GM12878 (cell line): Measurements from ENCODE around the gene GLIPR2. TPM values are rescaled to one million over a fixed set of nuclear protein-coding genes. Genes with fewer than 3 reads are reported as not detected.

ENCODE experiments used
- BACH1 ChIP-seq: fragments of 450-650 bp; IDR thresholded peaks from 2 replicates; pipeline ENCODE4 v1.6.1; 2017; ENCODE audit warnings: mild to moderate bottlenecking, borderline replicate concordance
- CEBPB ChIP-seq, 2 experiments: fragments of 150-350 bp in 1 of 2; IDR thresholded peaks; 2 replicates each; pipeline ENCODE4 v1.6.1; 2012 to 2014; ENCODE audit warnings: low read depth in 2 of 2, low read length in 2 of 2, borderline replicate concordance in 1 of 2, inconsistent platforms in 1 of 2
- E2F8 ChIP-seq: fragments of 450-650 bp; IDR thresholded peaks from 2 replicates; pipeline ENCODE4 v1.6.1; 2018; ENCODE audit warnings: mild to moderate bottlenecking, low read depth, moderate library complexity; ENCODE audit not compliant: partially characterized antibody
- GATAD2B ChIP-seq: fragments of 450-650 bp; conservative IDR thresholded peaks from 2 replicates; pipeline ENCODE4 v1.6.1; 2017; ENCODE audit warnings: low read depth, mild to moderate bottlenecking, moderate library complexity
- MEF2B ChIP-seq: fragments of 450-650 bp; IDR thresholded peaks from 2 replicates; pipeline ENCODE4 v1.6.1; 2018; ENCODE audit warnings: mild to moderate bottlenecking, moderate library complexity; ENCODE audit not compliant: partially characterized antibody, poor library complexity, severe bottlenecking
- MLLT1 ChIP-seq: fragments of 450-650 bp; IDR thresholded peaks from 2 replicates; pipeline ENCODE4 v1.6.1; 2016; ENCODE audit warnings: mild to moderate bottlenecking
- POLR2AphosphoS2 ChIP-seq: IDR thresholded peaks from 2 replicates; pipeline ENCODE4 v1.6.1; 2011; ENCODE audit warnings: low read depth, mild to moderate bottlenecking, low read length, improper control_type of control experiment, moderate library complexity
- RB1 ChIP-seq: fragments of 450-650 bp; formaldehyde crosslinking; IDR thresholded peaks from 2 replicates; pipeline ENCODE4 v1.6.1; 2017; ENCODE audit warnings: mild to moderate bottlenecking, borderline replicate concordance
- SIX5 ChIP-seq: IDR thresholded peaks from 2 replicates; pipeline ENCODE4 v1.6.1; 2011; ENCODE audit warnings: mild to moderate bottlenecking, low read depth, low read length, moderate library complexity; ENCODE audit not compliant: severe bottlenecking
- SREBF2 ChIP-seq: IDR thresholded peaks from 2 replicates; pipeline ENCODE4 v1.6.1; 2012; ENCODE audit warnings: mild to moderate bottlenecking, low read length
- STAT1 ChIP-seq: fragments of 450-650 bp; conservative IDR thresholded peaks from 2 replicates; pipeline ENCODE4 v1.6.1; 2014; ENCODE audit warnings: antibody characterized with exemption, mild to moderate bottlenecking
- TCF7 ChIP-seq: IDR thresholded peaks from 2 replicates; pipeline ENCODE4 v1.6.1; 2014; ENCODE audit warnings: antibody characterized with exemption, borderline replicate concordance
- ZNF592 ChIP-seq: fragments of 450-650 bp; IDR thresholded peaks from 2 replicates; pipeline ENCODE4 v1.6.1; 2017; ENCODE audit warnings: mild to moderate bottlenecking, moderate library complexity
- polyA plus RNA-seq, 11 experiments: library from polyadenylated mRNA; depleted of rRNA in 4 of 11; unstranded in 6 of 11; stranded (reverse) in 5 of 11; fragments of >200 nt; fragmentation: Nextera tagmentation in 4 of 11; fragmentation: Illumina TruSeq in 1 of 11; extraction: Ambion mirVana in 4 of 11; extraction: Trizol in 1 of 11; gene quantifications; 1 replicate in 1 of 11; 2 replicates in 10 of 11; pipeline versions ENCODE4 v1.2.1 to v1.2.3, GENCODE V29; 2011 to 2016; ENCODE audit warnings: inconsistent platforms in 2 of 11, missing spikeins in 2 of 11, low read depth in 1 of 11
- total RNA-seq, 4 experiments: library from RNA; depleted of rRNA in 3 of 4; stranded (reverse); fragments of >200 nt in 3 of 4; fragmentation: Illumina TruSeq in 1 of 4; extraction: Trizol in 1 of 4; gene quantifications; 2 replicates each; pipeline versions ENCODE4 v1.2.1 to v1.2.3, GENCODE V29; 2013 to 2021
- TF ChIP-seq, protein P1 (sequence below): fragments of 150-350 bp; IDR thresholded peaks from 2 replicates; pipeline ENCODE4 v1.6.1; 2014; ENCODE audit warnings: mild to moderate bottlenecking, low read depth, low read length
- TF ChIP-seq, protein P2 (sequence below): fragments of 450-650 bp; IDR thresholded peaks from 2 replicates; pipeline ENCODE4 v1.6.1; 2017; ENCODE audit warnings: mild to moderate bottlenecking, low read depth, inconsistent platforms; ENCODE audit not compliant: poor library complexity, severe bottlenecking

Gene GLIPR2
- total and polyA plus RNA-seq, 10 of the 15 experiments (the other 5 are each of a cell fraction or from before 2014, with no cell fraction given): 0.41 to 3.5 (median 2.2) TPM

GRCh38 chr9:36190388-36191289 lies 54.1 kb downstream of the GLIPR2 start, which contains the start of gene CLTA (continued):
- TF ChIP-seq ZNF592 (no peak), RB1 (peak; percentile 70; the same call in 1 of the 2 replicates), SIX5 (no peak), MEF2B (no peak), E2F8 (peak; percentile 34), STAT1 (no peak), BACH1 (no peak; the same call in none of the 2 replicates), SREBF2 (no peak), POLR2AphosphoS2 (peak; percentile 96), GATAD2B (peak; percentile 55), CEBPB (IDR thresholded peaks at IDR 0.05; ENCODE audit: borderline replicate concordance in 1 of 2, low read depth in 2 of 2, low read length in 2 of 2) (no peak), MLLT1 (peak; percentile 61; the same call in 1 of the 2 replicates), TCF7 (no peak)
- TF ChIP-seq, protein P1, sequence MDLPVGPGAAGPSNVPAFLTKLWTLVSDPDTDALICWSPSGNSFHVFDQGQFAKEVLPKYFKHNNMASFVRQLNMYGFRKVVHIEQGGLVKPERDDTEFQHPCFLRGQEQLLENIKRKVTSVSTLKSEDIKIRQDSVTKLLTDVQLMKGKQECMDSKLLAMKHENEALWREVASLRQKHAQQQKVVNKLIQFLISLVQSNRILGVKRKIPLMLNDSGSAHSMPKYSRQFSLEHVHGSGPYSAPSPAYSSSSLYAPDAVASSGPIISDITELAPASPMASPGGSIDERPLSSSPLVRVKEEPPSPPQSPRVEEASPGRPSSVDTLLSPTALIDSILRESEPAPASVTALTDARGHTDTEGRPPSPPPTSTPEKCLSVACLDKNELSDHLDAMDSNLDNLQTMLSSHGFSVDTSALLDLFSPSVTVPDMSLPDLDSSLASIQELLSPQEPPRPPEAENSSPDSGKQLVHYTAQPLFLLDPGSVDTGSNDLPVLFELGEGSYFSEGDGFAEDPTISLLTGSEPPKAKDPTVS: no peak
- TF ChIP-seq, protein P2, sequence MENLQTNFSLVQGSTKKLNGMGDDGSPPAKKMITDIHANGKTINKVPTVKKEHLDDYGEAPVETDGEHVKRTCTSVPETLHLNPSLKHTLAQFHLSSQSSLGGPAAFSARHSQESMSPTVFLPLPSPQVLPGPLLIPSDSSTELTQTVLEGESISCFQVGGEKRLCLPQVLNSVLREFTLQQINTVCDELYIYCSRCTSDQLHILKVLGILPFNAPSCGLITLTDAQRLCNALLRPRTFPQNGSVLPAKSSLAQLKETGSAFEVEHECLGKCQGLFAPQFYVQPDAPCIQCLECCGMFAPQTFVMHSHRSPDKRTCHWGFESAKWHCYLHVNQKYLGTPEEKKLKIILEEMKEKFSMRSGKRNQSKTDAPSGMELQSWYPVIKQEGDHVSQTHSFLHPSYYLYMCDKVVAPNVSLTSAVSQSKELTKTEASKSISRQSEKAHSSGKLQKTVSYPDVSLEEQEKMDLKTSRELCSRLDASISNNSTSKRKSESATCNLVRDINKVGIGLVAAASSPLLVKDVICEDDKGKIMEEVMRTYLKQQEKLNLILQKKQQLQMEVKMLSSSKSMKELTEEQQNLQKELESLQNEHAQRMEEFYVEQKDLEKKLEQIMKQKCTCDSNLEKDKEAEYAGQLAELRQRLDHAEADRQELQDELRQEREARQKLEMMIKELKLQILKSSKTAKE: no peak
